Measurements from ENCODE around the gene LHX6.

LHX6 gene

GRCh38 chr9:122216798-122217418 lies 11.8 kb downstream of the LHX6 start:
- in situ Hi-C loops (cut with MboI; ENCODE audit: low sequenced_read_pairs), result no loop called here

GRCh38 chr9:122216138-122216797 lies 12.5 kb downstream of the LHX6 start:
- in situ Hi-C loops (cut with MboI; ENCODE audit: low sequenced_read_pairs), result no loop called here

- in situ Hi-C loops (cut with MboI; ENCODE audit: low sequenced_read_pairs), result no loop called here
Observed at GRCh38 chr9:122215663-122216062, 13.1 kb downstream of the LHX6 start.

- in situ Hi-C loops (cut with MboI; ENCODE audit: low sequenced_read_pairs), result no loop called here
Observed at GRCh38 chr9:122214507-122214906, 14.2 kb downstream of the LHX6 start.

- in situ Hi-C loops (cut with MboI; ENCODE audit: low sequenced_read_pairs), result no loop called here
Observed at GRCh38 chr9:122213589-122214413, 15.0 kb downstream of the LHX6 start.

- in situ Hi-C loops (cut with MboI; ENCODE audit: low sequenced_read_pairs), result no loop called here
Observed at GRCh38 chr9:122213102-122213588, 15.6 kb downstream of the LHX6 start.

GRCh38 chr9:122212473-122213004 lies 16.2 kb downstream of the LHX6 start:
- in situ Hi-C loops (cut with MboI; ENCODE audit: low sequenced_read_pairs), result no loop called here

GRCh38 chr9:122209451-122209850 lies 19.3 kb downstream of the LHX6 start:
- in situ Hi-C loops (cut with MboI; ENCODE audit: low sequenced_read_pairs), result no loop called here

GRCh38 chr9:122207096-122207495 lies 21.7 kb downstream of the LHX6 start:
- in situ Hi-C loops (cut with MboI; ENCODE audit: low sequenced_read_pairs), result no loop called here

GRCh38 chr9:122206118-122207046 lies 22.4 kb downstream of the LHX6 start:
- in situ Hi-C loops (cut with MboI; ENCODE audit: low sequenced_read_pairs), result no loop called here

- in situ Hi-C loops (cut with MboI; ENCODE audit: low sequenced_read_pairs), result no loop called here
Observed at GRCh38 chr9:122205176-122205575, 23.6 kb downstream of the LHX6 start.

- in situ Hi-C loops (cut with MboI; ENCODE audit: low sequenced_read_pairs), result no loop called here
Observed at GRCh38 chr9:122204491-122204890, 24.3 kb downstream of the LHX6 start.

- in situ Hi-C loops (cut with MboI; ENCODE audit: low sequenced_read_pairs), result no loop called here
Observed at GRCh38 chr9:122204055-122204454, 24.7 kb downstream of the LHX6 start.

GRCh38 chr9:122202111-122202510 lies 26.6 kb downstream of the LHX6 start:
- in situ Hi-C loops (cut with MboI; ENCODE audit: low sequenced_read_pairs), result no loop called here

- in situ Hi-C loops (cut with MboI; ENCODE audit: low sequenced_read_pairs), result no loop called here
Observed at GRCh38 chr9:122201641-122202040, 27.1 kb downstream of the LHX6 start.

- in situ Hi-C loops (cut with MboI; ENCODE audit: low sequenced_read_pairs), result no loop called here
Observed at GRCh38 chr9:122200960-122201595, 27.7 kb downstream of the LHX6 start.

- in situ Hi-C loops (cut with MboI; ENCODE audit: low sequenced_read_pairs), result no loop called here
Observed at GRCh38 chr9:122197882-122198281, 30.9 kb downstream of the LHX6 start.

GRCh38 chr9:122197426-122197825 lies 31.3 kb downstream of the LHX6 start:
- in situ Hi-C loops (cut with MboI; ENCODE audit: low sequenced_read_pairs), result no loop called here

GRCh38 chr9:122195875-122196274 lies 32.9 kb downstream of the LHX6 start:
- in situ Hi-C loops (cut with MboI; ENCODE audit: low sequenced_read_pairs), result no loop called here

GRCh38 chr9:122193651-122194050 lies 35.1 kb downstream of the LHX6 start:
- in situ Hi-C loops (cut with MboI; ENCODE audit: low sequenced_read_pairs), result no loop called here
